ENCODE data around the gene SERPINF2.

GRCh38 chr17:1729966-1730325 is 12.7 kb upstream of the SERPINF2 start:
- no peak for TF ChIP-seq CTCF (IDR thresholded peaks at IDR 0.05)
- TF ChIP-seq POLR2A (IDR thresholded peaks at IDR 0.05), result no peak
